Activated CD4-positive, alpha-beta T cell treated with anti-CD3 and anti-CD28 coated beads for 48 hours (primary cell): ENCODE measurements around the gene ZNF653.
"Not testable (repeated sequence)": the region's sequence is repeated elsewhere in the genome, so short reads cannot be mapped to it uniquely, and the experiment has no call there.

ENCODE experiments used
- DNase-seq: peaks from one replicate; pipeline ENCODE4 v3.0.0-alpha.2; 2020

Gene ZNF653

DNA sequence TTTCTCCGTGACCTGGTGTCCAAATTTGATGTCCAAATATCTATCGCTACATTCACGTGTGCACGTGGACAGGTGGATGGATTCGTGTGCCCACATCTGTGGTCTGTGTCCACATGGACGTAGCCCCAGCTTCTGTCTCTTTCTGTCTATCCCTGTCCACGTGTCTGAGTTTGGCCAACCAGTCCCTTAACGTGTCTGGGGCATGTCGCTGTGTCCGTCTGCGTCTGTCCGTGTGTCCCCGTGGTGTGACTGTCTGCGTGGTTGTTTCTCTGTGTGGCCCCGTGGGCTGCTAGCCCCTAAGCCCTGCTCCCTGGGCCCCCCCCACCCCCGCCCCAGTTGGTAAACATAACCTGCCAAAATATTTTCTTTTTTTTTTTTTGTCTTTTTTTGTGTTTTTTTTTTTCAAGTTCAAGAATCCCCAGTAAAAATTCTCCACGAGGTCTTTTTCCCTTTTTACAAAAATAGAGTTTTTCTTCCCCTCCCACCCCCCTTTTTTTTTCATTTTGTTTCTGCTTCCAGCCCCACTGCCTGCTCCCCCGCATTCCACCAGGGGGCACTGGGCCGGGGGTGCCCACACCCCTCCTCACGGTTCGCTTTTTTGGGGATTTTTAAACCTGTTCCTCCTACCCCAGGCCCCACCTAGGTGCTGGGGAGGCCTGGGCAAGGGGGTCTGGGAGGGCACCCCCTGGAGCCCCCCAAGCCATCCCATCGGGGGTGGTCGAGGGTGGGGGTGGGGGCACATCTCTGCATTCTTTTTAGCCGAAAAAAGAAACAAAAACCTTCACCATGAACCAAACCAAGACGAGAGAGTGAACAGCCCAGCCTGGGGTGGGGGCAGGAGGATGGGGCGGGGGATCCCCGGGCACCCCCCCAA, 51.9 kb downstream of the ZNF653 start:
- peak; percentile 31 for DNase-seq

DNA sequence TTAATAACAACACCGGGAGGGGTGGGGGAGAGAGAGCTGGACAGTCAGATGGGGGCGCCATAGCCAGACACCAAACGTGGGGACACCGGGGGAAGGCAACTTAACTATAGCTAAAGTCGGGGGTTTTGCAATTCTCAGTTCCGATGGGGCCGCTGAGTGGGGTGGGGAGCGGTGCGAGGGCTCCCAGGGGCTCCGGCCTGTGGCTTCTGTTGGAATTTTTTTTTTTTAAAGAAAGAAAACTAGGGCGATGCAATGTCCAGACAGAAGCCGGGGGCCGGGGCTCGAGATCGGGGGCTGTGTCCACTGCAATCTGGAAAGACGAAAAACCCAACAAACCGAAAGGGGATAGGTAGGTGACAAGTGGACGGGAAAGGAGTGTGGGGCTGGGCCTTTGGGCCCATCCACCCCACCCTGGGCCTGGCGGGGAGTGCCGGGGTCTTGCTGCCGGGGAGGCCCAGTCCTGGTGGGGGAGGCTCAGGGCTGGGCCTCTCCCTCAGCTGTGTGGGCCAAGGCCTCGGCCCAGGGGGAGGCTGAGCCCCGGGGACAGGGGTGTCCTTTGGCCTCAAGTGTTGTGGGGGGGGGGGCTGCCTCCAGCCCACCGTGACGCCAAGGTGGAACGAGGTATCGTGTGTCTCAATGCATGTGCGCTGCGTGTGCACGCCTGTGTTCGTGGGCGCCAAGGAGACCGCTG, 52.9 kb downstream of the ZNF653 start:
- no peak for DNase-seq

DNA sequence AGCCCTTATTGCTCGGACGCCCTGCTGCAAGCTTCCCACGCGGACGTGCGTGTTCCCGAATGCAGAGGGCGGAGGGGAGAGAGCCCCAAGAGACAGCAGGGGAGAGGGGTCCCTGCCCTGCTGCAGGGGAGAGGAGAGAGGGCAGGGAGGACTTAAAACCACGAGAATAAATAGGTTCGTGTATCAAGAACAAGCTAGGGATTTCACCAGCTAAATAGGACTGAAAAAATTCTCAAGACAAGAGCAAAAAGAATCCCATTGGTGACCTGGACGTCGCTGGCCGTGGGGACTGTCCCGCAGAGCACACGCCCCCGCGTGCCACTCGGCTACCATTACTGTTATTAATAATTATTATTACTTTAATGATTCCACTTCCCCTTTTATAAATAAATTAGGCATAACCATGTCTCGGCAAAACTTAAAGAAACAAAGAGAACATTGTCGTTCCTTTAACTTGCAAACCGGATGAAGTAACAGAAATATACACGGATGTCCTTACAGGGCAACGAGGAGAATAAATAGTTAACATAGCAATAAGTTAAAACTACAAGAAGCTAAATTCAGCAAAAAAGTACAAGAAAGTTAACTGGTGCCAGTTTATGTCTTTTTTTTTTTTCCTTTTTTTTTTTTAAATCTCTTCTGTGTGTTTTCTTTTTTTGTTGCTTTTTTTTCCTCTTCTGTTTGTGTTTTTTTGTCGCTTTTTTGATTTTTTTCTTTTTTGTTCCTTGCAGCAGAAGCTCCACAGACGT, 53.6 kb downstream of the ZNF653 start:
- DNase-seq: no peak

DNA sequence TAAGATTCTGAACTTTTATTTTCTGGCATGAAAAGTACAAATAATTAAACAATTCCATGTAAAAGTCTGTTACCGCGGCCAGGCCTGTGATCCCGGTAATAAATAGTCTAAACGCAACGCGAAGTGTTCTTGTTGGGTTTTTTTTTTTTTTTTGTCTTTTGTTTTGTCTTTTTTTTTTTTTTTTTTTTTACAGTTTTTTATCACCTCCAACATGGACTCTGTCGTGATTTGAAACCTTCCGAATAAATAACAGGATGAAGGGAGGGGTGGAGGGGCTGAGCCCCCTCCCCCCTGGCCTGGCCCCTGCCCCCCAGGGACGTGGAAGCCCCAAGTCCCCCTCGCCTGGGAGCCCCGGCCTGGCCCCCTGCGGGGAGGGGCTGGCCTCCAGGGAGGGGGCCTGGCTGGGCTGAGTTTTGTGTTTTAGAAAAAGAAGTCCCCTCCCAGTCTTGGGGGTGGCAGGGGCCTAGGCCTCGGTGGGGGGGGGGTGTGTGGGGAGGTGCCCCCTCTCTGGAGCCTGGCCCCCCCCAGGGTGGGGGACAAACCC, 54.2 kb downstream of the ZNF653 start:
- no peak for DNase-seq

DNA sequence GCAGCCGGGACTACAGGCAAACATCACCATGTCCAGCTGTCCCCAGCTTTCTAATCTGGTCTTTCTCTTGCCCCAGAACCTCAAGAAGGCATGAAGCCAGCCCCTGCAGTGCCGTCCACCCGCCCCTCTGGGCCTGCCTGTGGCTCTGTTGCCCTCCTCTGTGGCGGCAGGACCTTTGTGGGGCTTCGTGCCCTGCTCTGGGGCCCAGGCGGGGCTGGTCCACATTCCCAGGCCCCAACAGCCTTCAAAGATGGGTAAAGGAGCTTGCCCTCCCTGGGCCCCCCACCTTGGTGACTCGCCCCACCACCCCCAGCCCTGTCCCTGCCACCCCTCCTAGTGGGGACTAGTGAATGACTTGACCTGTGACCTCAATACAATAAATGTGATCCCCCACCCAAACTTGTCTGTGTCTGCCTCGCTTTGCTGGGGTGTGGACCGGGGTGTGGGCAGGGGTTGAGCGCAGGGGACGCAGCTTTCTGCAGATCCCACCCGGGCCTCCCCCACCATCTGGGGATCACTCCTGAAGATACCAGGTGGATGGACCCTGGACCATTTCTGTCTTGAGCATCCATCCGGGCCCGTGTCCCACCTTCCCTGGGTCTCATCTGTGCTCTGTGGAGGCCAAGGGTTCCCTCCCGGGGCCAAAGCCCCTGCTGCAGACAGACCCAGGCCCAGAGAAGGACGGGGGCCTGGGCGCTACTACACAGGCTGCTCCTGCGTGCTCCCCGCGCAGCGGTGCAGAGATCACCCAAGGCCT, 54.9 kb downstream of the ZNF653 start:
- DNase-seq: no peak

DNA sequence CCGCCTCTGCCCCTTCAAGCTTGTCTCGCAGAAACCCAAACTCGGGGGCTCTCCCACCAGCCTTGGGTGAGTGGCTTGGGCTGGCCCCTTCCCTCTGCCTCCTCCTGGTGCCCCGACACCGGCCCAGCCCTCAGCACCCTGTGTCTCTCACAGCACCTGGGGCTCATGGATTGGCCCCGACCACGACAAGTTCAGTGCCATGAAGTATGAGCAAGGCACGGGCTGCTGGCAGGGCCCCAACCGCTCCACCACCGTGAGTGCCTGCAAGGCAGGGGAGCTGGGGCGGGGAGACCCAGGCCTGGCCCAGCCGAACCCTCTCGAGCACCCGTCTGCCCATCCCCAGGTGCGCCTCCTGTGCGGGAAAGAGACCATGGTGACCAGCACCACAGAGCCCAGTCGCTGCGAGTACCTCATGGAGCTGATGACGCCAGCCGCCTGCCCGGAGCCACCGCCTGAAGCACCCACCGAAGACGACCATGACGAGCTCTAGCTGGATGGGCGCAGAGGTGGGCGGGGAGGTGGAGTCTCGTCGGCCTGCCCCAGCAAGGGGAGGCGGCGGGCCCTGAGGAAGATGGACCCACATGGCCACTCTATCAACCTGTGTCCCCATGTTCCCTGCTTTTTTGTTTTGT, 56.6 kb downstream of the ZNF653 start:
- no peak for DNase-seq

DNA sequence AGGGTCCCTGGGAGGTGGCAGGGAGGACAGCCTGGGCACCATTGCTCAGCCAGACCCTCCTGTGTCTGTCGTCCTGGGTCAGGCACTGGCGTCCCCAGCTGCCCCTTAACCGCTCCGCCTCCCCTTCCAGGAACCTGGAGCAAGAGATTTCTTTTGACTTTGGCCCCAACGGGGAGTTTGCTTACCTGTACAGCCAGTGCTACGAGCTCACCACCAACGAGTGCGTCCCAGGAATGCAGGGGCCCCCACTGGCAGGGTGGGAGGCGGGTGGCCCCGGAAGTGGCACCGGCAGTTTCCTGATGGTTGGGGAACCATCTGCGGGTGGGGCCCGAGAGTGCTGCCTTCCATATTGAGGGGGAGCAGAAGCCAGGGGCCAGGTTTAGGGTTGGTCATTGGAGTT, 57.2 kb downstream of the ZNF653 start:
- DNase-seq: no peak

DNA sequence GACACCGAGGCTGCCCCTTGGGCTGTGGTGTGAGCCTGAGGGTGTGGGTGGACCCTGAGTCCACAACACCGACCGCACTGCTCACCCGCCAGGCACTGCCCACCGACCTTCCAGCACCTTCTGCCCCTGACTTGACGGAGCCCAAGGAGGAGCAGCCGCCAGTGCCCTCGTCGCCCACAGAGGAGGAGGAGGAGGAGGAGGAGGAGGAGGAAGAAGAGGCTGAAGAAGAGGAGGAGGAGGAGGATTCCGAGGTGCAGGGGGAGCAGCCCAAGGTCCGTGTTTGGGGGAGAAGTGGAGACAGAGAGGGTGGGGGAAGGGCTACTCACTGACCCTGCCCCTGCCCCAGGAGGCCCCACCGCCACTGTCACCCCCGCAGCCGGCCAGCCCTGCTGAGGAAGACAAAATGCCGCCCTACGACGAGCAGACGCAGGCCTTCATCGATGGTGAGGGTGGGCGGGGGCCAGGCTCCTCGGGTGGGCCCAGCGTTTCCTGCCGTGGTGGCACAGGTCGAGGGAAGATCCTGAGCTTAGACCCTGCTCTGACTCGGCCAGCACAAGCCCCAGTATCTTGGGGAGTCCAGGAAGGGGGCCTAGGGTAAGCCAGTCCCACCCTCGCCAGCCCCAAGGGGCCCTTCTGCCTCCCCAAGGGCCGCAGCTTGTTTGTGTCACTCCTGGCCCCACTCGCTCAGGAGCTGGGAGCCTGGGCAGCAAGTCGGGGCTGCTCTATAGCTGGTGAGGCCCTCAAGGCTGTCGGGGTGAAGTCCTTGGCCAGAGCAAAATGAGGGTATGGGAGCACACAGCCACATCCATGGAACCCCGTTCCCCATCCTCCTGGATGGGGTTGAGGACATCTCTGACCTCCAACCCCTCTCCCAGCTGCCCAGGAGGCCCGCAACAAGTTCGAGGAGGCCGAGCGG, 58.0 kb downstream of the ZNF653 start:
- no peak for DNase-seq

DNA sequence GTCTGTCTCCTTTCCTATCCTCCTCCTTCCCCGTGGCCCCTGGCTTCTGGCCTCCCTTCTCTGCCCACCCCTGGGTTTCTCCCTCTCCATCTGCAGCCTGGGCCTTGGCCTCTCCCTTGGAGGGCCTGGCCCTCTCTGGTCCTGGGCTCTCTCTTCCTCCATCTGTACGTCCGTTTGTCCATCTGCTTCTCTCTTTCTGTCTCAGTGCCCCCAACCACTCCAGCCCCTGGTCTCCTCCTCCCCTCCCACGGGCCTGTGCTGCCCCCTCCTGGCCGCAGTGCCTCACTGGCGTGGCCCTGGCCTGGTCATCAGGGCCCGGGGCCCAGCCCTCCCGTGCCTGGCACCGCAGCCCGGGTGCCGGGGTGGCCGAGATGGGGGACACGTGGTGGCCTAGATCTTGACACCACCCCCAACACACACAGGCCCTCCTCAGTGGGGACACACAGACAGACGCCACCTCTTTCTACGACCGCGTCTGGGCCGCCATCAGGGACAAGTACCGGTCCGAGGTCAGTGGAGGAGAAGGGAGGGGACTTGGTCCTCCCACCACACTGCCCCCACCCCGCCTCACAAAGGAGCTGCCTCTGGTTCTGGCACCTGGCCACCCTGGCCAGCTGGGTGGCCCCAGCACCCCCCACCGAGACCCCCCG, 58.9 kb downstream of the ZNF653 start:
- DNase-seq: peak; percentile 62

DNA sequence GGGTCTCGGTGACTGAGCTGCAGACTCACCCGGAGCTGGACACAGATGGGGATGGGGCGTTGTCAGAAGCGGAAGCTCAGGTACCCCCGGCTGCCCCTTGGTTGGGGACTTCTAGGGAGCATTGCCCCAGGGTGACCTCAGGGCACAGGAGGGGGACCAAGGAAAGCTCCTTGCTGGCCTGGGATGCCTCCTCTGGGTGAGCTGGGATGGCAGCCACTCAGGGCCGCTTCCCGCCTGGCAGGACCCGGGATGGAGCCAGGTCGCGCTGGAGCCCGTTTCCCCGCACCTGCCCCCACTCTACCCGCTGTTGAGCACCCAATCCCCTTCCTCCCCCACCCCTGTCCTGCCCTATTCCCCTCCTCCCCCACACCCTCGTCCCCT, 59.4 kb downstream of the ZNF653 start:
- DNase-seq: no peak

DNA sequence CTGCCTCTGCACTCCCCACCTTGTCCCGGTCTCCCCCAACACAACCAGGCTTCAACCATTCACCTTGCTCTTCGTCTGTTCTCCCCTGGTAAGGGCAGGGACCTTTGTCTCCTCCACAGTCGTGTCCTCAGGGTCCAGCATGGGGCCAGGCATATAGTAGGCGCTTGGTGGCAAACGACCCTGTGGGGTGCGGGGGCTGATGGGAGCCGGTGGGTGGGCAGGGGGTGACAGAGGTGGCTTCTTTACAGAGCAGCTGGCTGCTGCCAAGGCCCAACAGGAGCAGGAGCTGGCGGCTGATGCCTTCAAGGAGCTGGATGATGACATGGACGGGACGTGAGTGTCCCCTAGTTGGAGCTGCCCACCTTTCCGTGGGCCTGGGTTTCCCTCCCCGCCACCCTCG, 60.5 kb downstream of the ZNF653 start:
- DNase-seq: no peak

DNA sequence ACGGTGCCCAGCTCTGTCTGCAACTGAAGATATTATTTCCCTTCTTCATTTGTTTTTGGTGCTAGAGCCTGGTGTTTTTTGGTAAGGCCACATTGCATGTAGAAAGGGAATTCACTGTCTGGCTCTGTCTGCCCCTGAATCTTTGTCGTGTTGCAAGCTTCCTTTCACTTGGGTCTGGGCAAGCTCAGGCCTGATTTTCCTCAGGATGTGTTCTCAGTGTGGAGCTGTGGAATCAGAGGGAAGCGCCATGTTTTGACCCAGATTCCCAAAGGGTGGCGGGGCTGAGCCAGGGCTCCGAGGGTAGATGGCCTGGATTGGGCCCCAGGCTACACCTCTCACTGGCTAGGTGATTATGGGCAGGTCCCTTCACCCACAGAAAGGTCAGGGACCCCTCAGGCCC, 61.6 kb downstream of the ZNF653 start:
- no peak for DNase-seq

DNA sequence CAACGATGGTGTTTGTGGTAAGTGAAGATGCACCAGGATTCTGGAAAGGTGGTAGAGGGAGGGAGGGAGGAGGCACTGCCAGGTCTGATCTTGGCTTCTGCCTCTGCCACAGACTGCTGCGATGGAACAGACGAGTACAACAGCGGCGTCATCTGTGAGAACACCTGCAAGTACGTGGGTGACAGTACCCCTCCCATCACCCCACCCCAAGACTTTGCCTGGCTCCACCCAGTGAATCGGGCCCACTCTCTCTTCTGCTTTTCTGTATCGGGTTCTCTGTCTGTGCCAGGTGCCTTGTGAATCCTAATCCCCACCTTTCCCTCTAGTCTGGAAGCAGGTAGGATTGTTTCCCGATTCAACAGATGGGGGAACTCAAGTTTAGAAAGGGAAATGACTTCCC, 67.7 kb downstream of the ZNF653 start:
- DNase-seq: no peak

DNA sequence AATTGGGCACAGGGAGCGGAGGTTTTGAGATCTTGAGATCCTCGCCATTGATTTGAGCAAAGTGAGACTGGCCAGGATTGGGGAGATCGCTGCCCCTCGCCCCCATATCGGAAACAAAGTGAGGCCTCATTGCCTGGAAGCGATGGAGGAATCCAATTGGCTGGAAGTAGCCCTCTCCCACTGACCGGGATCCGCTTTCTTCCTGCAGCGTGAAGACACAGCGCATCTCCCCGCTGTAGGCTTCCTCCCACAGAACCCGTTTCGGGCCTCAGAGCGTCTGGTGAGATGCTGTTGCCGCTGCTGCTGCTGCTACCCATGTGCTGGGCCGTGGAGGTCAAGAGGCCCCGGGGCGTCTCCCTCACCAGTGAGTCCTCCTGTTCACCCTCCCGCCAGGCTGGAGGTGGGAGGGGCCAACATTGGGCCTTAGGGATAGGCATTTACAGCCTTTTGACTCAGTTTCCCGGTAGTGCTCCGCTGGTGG, 69.8 kb downstream of the ZNF653 start:
- DNase-seq: peak; percentile 42

DNA sequence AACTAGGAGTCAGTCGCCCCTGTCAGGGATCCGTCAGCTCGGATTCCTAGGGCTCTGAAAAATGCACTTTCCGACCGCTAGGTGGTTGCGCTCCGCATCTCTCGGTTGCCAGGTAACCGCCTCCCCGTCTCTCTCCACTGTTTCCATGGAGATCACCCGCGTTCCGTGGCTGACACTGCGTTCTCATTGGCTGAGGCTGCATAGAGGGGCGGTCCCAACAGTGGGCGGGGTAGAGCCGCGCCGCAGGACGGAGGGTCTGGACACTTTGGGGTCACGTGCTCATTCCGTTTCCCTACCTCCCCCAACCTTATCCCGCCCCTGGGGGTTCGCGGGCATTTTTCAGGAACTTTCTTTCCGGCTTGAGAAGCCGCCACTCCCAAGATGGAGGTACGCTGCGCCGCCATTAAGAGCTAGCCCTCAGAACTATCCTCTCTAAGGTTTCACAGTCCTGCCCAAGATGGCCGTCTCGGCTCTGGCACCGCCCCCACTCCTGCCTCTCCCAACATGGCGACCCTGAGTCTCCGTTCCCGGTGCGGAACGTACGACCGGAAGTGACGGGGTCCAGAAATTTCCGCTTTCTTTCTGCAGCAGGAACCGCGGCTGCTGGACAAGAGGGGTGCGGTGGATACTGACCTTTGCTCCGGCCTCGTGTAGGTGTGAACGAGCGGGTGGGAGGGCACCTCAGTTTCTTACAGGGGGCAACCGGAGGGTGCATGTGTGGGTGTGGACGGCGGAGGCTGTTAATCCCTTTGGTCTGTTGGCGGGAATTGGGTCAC, 70.4 kb downstream of the ZNF653 start, which contains the start of the genes ODAD3 and PRKCSH:
Gene ODAD3 (minus strand): TSS at position 65 of the 776 bp plus-strand sequence. CDS start 105 bp downstream, outside the sequence.
Gene PRKCSH (plus strand): TSS at position 579 of the 776 bp plus-strand sequence. CDS start 483 bp downstream, outside the sequence.
- peak; percentile 100 for DNase-seq

DNA sequence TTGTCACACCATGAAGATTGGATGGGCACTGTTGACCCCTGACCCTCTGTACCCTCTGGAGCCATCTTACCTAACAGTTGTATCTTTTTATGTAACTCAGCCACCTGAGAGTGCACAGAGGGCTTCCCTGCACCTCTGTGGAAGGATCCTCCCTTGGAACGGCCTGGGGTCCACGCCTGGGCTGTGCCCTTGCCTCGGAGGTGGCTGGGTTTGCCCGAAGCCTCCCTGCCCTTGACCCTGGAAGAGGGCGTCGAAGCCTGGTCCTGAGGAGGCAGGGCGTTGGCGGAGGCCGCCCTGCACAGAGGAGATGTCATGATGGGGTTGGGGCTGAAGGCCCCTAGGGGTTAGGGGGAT, 71.0 kb downstream of the ZNF653 start:
- DNase-seq: no peak

DNA sequence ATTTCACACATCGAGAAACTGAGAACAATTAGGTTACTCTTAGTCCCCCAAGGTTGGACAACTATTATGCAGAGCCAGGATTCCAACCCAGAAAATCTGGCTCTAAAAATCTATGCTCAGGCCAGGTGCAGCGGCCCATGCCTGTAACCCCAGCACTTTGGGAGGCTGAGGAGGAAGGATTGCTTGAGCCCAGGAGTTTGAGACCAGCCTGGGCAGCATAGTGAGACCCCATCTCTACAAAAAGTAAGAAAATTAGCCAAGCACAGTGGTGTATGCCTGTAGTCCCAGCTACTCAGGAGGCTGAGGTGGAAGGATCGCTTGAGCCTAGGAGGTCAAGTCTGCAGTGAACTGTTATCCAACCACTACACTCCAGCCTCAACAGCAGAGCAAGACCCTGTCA, 72.1 kb downstream of the ZNF653 start:
- not testable (repeated sequence) for DNase-seq
